Central memory CD8-positive, alpha-beta T cell (primary cell): ENCODE data around the gene ESRRB.

Source experiments
- ATAC-seq: fragments of 150-1000 bp; cut with Tn5 transposase; replicated peaks from 2 replicates; pipeline ENCODE4 v1.10.0; 2022; ENCODE audit warnings: mild to moderate bottlenecking, moderate FRiP score, moderate number of reproducible peaks; ENCODE audit not compliant: poor library complexity, severe bottlenecking; ENCODE audit errors: extremely low read depth
- DNase-seq, 2 donors: peaks; one replicate each; pipeline ENCODE4 v3.0.0; 2021; ENCODE audit warnings: low spot score in 2 of 2
- H3K27ac Mint-ChIP-seq: one replicate; pipeline ENCODE4 v1.8.0; 2022; ENCODE audit warnings: low read depth, mild to moderate bottlenecking, moderate library complexity, mixed read lengths
- H3K27me3 Mint-ChIP-seq: one replicate; pipeline ENCODE4 v1.8.0; 2022; ENCODE audit warnings: mixed read lengths
- H3K36me3 Mint-ChIP-seq: one replicate; pipeline ENCODE4 v1.8.0; 2022; ENCODE audit warnings: mild to moderate bottlenecking, moderate library complexity, mixed read lengths; ENCODE audit not compliant: insufficient read depth
- H3K4me1 Mint-ChIP-seq: one replicate; pipeline ENCODE4 v1.8.0; 2022; ENCODE audit warnings: mixed read lengths
- H3K4me3 Mint-ChIP-seq: one replicate; pipeline ENCODE4 v1.8.0; 2022; ENCODE audit warnings: mild to moderate bottlenecking, moderate library complexity, mixed read lengths
- H3K9me3 Mint-ChIP-seq: one replicate; pipeline ENCODE4 v1.8.0; 2022; ENCODE audit warnings: mixed read lengths

The ESRRB gene

DNA sequence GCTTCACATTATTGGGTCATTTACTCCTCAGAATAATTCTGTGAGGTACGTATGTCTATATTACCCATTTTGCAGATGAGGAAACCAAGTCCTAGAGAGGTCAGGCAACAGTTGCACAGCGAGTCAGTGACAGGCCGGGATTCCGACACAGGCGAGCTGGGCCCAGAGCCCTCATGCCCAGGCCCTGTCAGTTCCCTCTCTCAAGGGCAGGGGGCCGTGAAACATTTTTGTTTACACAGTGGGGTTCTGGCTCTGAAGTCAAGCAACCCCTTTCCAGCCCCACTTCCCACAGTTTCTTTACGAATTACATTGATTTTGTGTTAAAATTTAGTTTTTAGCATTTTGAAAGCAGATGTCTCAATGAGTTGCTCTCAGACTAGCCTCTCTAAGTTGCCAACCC lies 46.7 kb downstream of the ESRRB start:
- H3K27me3 Mint-ChIP-seq: peaks cover 58% of the 10 kb centered on the region
- no peaks in the 10 kb centered on the region for H3K4me1 Mint-ChIP-seq
- no peaks in the 10 kb centered on the region for H3K36me3 Mint-ChIP-seq
- ATAC-seq (no peak), DNase-seq (no peak)
- H3K9me3 Mint-ChIP-seq: no peaks in the 10 kb centered on the region
- no peak overlapping the region for H3K4me3 Mint-ChIP-seq
- no peak overlapping the region for H3K27ac Mint-ChIP-seq

DNA sequence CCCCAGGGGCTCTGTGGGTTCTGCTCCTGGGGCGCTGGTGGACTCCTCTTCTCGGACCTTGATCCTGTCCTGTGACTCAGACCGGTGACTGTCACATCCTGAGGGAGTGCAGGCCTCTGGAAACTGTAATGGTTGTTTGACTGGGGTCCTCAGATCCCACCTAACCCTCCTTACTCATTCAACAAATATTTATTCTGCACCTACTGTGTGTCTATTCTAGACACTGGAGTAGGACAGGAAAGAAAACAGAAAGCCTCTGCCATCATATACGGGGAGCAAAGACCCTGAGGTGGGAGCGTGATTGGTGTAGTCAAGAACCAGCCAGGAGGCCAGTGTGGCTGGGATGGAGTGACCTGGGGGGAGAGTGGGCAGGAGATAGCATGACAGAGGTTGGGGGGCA lies 47.6 kb downstream of the ESRRB start:
- no peak overlapping the region for H3K4me3 Mint-ChIP-seq
- no peak overlapping the region for H3K27ac Mint-ChIP-seq
- H3K4me1 Mint-ChIP-seq: no peaks in the 10 kb centered on the region
- ATAC-seq: no peak
- H3K36me3 Mint-ChIP-seq: no peaks in the 10 kb centered on the region
- no peak for DNase-seq
- H3K27me3 Mint-ChIP-seq: peaks cover 53% of the 10 kb centered on the region
- H3K9me3 Mint-ChIP-seq: no peaks in the 10 kb centered on the region

DNA sequence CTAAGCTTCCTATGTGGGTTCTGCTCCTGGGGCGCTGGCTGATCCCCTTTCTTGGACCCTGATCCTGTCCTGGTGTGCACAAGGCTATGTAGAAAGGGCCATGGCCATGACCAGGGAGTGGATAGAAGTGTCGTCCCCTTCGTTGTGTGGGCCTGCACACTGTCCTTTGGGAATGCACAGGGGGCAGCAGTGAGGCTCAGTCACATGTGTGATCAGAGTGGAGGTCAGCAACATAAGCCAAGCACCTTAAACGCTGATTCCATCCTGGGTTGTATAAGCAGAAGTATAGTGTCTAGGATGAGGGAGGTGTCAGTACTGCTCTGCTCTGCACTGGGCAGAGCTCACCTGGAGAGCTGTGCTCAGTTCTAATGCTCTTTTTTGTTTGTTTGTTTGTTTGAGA lies 48.4 kb downstream of the ESRRB start:
- Mint-ChIP-seq H3K36me3 (no peaks in the 10 kb centered on the region), H3K27me3 (peaks cover 55% of the 10 kb centered on the region), H3K4me1 (no peaks in the 10 kb centered on the region), H3K4me3 (no peak overlapping the region), H3K27ac (no peak overlapping the region), H3K9me3 (no peaks in the 10 kb centered on the region)
- DNase-seq (no peak), ATAC-seq (no peak)

DNA sequence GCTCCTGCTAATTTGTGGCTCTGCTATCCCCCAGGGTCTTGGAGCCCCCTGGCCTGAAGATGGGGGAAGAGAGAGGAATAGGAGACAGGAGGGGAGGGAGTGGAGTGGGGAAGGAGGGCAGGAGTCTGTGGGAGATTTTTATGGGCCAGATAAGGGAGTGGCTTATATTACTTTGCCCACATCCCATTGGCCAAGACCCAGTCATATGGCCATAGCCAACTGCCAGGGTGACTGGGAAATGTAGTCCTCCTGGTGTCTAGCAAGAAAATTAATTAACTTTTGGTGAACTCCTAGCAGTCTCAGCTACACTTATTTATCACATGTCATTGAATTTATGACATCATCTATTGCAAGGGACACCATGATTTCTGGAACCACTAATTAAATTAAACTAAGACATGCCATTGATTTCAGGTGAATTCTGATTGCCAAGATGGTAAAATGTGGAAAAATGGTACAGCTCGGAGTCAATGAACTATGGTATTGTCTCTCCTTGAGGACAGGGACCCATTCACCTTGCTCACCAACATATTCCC lies 50.3 kb downstream of the ESRRB start:
- H3K27me3 Mint-ChIP-seq: peaks cover 38% of the 10 kb centered on the region
- H3K9me3 Mint-ChIP-seq: no peaks in the 10 kb centered on the region
- H3K27ac Mint-ChIP-seq: no peak overlapping the region
- DNase-seq (no peak), ATAC-seq (no peak)
- H3K36me3 Mint-ChIP-seq: no peaks in the 10 kb centered on the region
- H3K4me1 Mint-ChIP-seq: no peaks in the 10 kb centered on the region
- no peak overlapping the region for H3K4me3 Mint-ChIP-seq

DNA sequence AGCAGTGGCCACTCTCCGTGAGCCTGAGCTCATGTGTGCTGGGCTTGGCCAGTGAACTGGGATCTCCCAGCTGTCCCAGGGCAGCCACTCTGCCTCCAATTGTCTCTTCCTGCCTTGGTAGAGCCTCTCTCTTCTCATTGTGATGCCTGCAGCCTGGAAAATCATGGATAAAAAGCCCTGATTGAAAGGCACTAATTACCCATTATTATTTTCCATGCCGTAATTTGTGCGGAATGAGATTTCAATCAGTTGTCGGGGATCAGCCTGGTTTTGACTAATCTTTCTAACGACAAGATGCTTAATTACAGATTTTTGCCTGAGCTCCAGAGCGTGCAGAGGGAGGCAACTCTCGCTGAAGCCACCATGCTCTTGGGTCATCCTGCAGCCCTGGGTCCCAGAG lies 52.7 kb downstream of the ESRRB start:
- Mint-ChIP-seq H3K4me3 (no peak overlapping the region), H3K4me1 (no peaks in the 10 kb centered on the region), H3K27ac (no peak overlapping the region), H3K27me3 (peaks cover 62% of the 10 kb centered on the region), H3K9me3 (no peaks in the 10 kb centered on the region), H3K36me3 (no peaks in the 10 kb centered on the region)
- DNase-seq (no peak), ATAC-seq (no peak)

DNA sequence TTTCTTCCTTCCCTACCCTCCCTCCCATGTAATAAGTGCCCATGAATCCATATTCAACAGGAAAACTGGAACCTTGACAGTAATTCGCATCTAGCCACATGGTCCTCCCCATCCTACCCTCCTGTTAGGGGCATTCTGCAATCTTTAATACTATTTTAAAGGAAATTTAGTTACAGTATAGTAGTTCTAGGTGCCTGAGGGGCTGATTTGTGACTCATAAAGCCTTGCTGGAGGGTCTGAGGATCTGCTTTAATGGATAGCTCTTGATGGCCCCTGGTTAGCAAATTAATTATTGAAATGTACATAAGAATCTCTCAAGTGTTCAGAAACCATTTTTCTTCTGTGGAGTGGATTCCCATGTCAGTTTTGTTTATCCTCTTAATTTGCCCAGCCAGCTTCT lies 54.1 kb downstream of the ESRRB start:
- ATAC-seq: no peak

DNA sequence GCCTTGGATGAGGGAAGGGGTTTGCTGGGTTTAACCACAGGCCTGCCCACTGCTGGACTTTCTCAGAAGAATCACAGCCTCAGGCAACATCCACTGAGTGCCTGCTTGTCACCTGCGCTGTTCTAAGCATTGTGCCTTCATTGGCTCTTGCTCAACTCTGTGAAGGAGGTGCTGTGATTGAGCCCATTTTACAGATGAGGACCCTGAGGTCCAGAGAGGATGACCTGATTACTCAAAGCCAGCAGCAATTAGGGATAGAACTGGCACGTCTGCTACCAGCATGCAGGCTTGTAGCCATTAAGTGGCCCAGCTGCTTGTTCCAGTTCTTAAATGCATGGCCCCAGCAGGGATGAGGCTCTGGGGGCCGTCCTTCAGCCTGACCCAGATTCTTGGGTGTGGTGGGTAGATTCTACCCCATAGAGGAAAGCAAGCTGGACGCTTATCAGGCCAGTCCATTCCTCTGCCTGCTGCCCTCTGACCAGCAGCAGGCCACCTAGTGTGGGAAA lies 54.6 kb downstream of the ESRRB start:
- no peaks in the 10 kb centered on the region for H3K9me3 Mint-ChIP-seq
- peaks cover 67% of the 10 kb centered on the region for H3K27me3 Mint-ChIP-seq
- H3K4me3 Mint-ChIP-seq: no peak overlapping the region
- H3K4me1 Mint-ChIP-seq: no peaks in the 10 kb centered on the region
- DNase-seq (no peak), ATAC-seq (no peak)
- H3K27ac Mint-ChIP-seq: no peak overlapping the region
- H3K36me3 Mint-ChIP-seq: no peaks in the 10 kb centered on the region

More for the DNA sequence above, 54.1 kb downstream of the ESRRB start:
- H3K36me3 Mint-ChIP-seq: no peaks in the 10 kb centered on the region
- no peak overlapping the region for H3K27ac Mint-ChIP-seq
- no peaks in the 10 kb centered on the region for H3K4me1 Mint-ChIP-seq
- peaks cover 67% of the 10 kb centered on the region for H3K27me3 Mint-ChIP-seq
- H3K9me3 Mint-ChIP-seq: no peaks in the 10 kb centered on the region
- no peak for DNase-seq
- H3K4me3 Mint-ChIP-seq: no peak overlapping the region

DNA sequence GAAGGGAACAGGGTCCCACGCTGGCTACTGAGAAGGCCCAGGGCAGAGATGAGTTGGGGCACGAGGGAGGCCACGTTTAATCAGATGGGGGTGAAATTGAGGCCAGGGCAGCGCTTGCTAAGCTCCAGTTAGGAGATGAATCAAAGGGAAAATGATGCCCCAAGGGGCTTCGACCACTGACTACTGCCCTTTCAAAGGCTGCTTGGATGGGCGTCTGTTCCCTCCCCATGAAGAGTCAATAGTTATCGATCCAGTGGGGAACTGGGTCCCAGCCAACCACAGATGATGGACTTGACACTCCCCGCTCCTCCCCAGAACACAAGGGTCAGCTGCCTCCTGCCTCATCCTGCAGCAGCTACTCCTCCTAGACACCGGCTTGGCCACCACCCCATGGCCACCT lies 55.6 kb downstream of the ESRRB start:
- H3K4me3 Mint-ChIP-seq: no peak overlapping the region
- H3K27ac Mint-ChIP-seq: no peak overlapping the region
- ATAC-seq (no peak), DNase-seq (no peak)
- H3K9me3 Mint-ChIP-seq: no peaks in the 10 kb centered on the region
- H3K36me3 Mint-ChIP-seq: no peaks in the 10 kb centered on the region
- H3K27me3 Mint-ChIP-seq: peaks cover 57% of the 10 kb centered on the region
- no peaks in the 10 kb centered on the region for H3K4me1 Mint-ChIP-seq

DNA sequence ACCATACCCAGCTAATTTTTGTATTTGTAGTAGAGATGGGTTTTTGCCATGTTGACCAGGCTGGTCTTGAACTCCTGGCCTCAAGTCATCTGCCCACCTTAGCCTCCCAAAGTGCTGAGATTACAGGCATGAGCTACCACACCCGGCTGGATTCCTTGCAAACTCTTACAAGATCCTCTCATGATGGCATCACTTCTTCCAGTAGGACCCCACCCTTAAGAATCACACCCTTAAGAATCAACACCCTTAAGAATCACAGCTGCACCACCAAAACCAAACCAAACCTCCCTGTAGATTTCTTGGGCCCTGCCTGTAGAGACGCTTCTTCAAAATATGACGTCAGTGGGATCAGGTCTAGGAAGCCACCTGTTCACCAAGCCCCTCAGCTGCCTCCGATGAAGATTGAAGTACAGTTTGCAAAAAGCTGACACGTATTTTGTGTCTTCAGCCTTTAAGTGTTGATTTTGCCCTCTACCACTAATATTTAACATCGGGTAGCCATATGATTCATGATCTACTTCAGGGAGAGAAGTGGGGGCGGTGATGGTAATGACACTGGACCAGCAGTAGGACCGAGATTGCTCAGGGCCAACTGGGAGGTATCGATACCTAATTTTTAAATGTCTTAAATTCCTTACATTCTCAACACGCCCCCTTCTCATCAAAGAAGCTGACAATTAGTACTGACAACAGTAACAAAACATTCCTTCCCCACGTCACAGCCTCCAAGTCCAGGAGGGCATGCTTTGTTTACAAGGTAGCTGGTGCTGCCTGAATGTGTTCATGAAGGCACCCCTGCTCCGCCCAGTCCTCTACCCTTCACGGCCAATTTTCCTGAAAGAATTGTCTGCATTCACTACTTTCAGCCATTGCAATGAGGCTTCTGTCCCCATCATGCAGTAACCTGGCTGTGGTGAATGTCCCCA lies 57.2 kb downstream of the ESRRB start:
- no peak for ATAC-seq
- Mint-ChIP-seq H3K4me3 (no peak overlapping the region), H3K4me1 (no peaks in the 10 kb centered on the region), H3K27ac (no peak overlapping the region), H3K9me3 (no peaks in the 10 kb centered on the region), H3K27me3 (peaks cover 53% of the 10 kb centered on the region), H3K36me3 (no peaks in the 10 kb centered on the region)
- DNase-seq: no peak

DNA sequence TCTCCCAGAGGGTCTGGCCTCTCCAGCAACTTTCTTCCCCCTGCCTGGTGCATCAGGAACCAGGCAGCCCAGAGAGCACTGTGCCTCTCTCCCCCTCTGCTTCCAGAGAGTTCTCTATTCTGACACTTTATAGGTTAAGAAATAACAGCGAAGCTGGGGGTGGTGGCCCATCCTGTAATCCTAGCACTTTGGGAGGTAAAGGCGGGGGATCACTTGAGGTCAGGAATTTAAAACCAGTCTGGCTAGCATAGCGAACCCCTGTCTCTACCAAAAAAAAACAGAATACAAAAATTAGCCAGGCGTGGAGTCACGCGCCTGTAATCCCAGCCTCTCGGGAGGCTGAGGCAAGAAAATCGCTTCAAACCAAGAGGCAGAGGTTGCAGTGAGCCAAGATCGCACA lies 58.3 kb downstream of the ESRRB start:
- no peak overlapping the region for H3K27ac Mint-ChIP-seq
- peaks cover 45% of the 10 kb centered on the region for H3K27me3 Mint-ChIP-seq
- H3K9me3 Mint-ChIP-seq: no peaks in the 10 kb centered on the region
- H3K4me3 Mint-ChIP-seq: no peak overlapping the region
- no peaks in the 10 kb centered on the region for H3K4me1 Mint-ChIP-seq
- no peaks in the 10 kb centered on the region for H3K36me3 Mint-ChIP-seq
- DNase-seq (no peak), ATAC-seq (no peak)

DNA sequence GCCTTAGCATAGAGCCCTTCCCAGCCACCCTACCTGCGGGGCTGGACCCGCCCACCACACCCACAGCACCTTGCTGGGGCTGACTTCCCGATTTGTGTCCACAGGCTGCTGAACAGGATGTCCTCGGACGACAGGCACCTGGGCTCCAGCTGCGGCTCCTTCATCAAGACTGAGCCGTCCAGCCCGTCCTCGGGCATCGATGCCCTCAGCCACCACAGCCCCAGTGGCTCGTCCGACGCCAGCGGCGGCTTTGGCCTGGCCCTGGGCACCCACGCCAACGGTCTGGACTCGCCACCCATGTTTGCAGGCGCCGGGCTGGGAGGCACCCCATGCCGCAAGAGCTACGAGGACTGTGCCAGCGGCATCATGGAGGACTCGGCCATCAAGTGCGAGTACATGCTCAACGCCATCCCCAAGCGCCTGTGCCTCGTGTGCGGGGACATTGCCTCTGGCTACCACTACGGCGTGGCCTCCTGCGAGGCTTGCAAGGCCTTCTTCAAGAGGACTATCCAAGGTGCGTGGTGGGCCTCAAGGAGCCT lies 63.4 kb downstream of the ESRRB start:
- ATAC-seq: no peak
- no peak for DNase-seq
- Mint-ChIP-seq H3K4me3 (no peak overlapping the region), H3K36me3 (no peaks in the 10 kb centered on the region), H3K4me1 (no peaks in the 10 kb centered on the region), H3K27me3 (peaks cover 12% of the 10 kb centered on the region), H3K27ac (no peak overlapping the region), H3K9me3 (no peaks in the 10 kb centered on the region)

DNA sequence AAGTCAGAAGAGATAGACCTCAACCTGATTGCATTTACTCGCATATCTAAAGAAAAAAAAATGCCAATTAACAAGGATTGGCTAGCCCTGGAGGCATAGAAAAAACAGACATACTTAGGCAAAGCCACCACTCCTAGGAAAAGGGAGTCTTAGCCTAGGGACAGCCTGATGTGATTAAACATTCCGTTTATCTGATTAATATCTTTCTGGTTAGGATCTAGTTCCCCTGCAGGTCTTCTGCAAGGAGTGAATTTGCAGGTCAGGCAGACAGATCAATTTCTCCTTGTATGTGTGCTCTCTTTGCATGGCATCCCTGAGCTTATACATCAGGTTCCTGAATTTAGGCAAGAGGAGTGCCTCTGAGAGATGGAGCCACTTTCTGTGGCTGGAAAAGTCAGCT lies 70.5 kb downstream of the ESRRB start:
- Mint-ChIP-seq H3K27me3 (peaks cover 27% of the 10 kb centered on the region), H3K4me1 (no peaks in the 10 kb centered on the region), H3K27ac (no peak overlapping the region), H3K4me3 (no peak overlapping the region), H3K36me3 (no peaks in the 10 kb centered on the region), H3K9me3 (no peaks in the 10 kb centered on the region)
- DNase-seq (no peak), ATAC-seq (no peak)

DNA sequence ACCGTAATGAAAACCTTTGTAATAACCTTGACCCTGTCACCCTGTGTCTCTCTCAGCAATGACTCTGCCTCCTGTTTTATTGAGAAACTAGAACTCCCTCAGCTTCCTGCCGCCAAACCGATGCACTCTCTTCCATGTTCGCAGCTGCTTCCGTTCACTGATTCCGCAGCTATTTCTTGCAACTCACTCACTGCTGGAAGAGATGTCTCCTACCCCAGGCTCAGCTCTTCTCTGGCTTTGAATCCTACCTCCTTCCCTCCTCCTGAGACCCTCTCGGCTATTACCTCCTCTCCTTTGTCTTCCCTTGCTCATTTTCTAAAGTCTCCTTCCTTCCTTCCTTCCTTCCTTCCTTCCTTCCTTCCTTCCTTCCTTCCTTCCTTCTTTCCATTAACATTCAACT lies 71.0 kb downstream of the ESRRB start:
- H3K27me3 Mint-ChIP-seq: peaks cover 27% of the 10 kb centered on the region

More for the DNA sequence above, 71.0 kb downstream of the ESRRB start:
- no peak overlapping the region for H3K4me3 Mint-ChIP-seq
- ATAC-seq (no peak), DNase-seq (no peak)
- no peaks in the 10 kb centered on the region for H3K36me3 Mint-ChIP-seq
- H3K9me3 Mint-ChIP-seq: no peaks in the 10 kb centered on the region
- no peaks in the 10 kb centered on the region for H3K4me1 Mint-ChIP-seq
- no peak overlapping the region for H3K27ac Mint-ChIP-seq
